GM12892 (cell line): ENCODE data around the gene RARG.
"Not testable (repeated sequence)": the region's sequence is repeated elsewhere in the genome, so short reads cannot be mapped to it uniquely, and the experiment has no call there.

ENCODE experiments used
- POLR2A ChIP-seq: IDR thresholded peaks from 2 replicates; pipeline ENCODE4 v1.6.1; 2011; ENCODE audit warnings: low read depth, low read length, control low read depth
- POLR2AphosphoS5 ChIP-seq: IDR thresholded peaks from 2 replicates; pipeline ENCODE4 v1.6.1; 2011; ENCODE audit warnings: low read depth, low read length, control low read depth

DNA sequence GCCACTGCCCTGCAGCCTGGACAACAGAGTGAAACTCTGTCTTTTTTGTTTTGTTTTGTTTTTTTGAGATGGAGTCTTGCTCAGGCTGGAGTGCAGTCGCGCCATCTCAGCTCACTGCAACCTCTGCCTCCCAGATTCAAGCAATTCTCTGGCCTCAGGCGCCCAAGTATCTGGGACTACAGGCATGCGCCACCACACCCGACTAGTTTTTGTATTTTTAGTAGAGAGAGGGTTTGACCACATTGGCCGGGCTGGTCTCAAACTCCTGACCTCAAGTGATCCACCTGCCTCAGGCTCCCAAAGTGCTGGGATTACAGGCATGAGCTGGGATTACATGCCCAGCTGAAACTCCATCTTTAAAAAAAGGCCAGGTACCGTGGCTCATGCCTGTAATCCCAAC is 29.7 kb downstream of the RARG start:
- not testable (repeated sequence) for TF ChIP-seq POLR2AphosphoS5, POLR2A
